Transverse colon (tissue), 3 donors: ENCODE data around the gene PLAU.

ENCODE experiments used
- CTCF ChIP-seq, 5 experiments: fragments of 200-600 bp in 3 of 5; fragments of 450-650 bp in 2 of 5; sonication (generic) in 3 of 5; IDR thresholded peaks; 1 replicate in 2 of 5; 2 replicates in 3 of 5; pipeline ENCODE4 v1.5.1; 2016 to 2017; ENCODE audit warnings: antibody characterized with exemption in 5 of 5, inconsistent platforms in 3 of 5, mild to moderate bottlenecking in 2 of 5, moderate library complexity in 1 of 5
- POLR2A ChIP-seq: fragments of 450-650 bp; IDR thresholded peaks from one replicate; pipeline ENCODE4 v1.6.1; 2016; ENCODE audit warnings: antibody characterized with exemption, mild to moderate bottlenecking, moderate library complexity

GRCh38 chr10:73887294-73888039, 23.5 kb upstream of the PLAU start:
- TF ChIP-seq CTCF (IDR thresholded peaks at IDR 0.05), result no peak
- TF ChIP-seq POLR2A, result no peak
